Panc1 (cell line): ENCODE measurements around the gene SYTL3.

Experiments
- CTCF ChIP-seq: fragments of 450-650 bp; IDR thresholded peaks from 2 replicates; pipeline ENCODE4 v1.5.1; 2017; ENCODE audit warnings: mild to moderate bottlenecking
- POLR2AphosphoS5 ChIP-seq: IDR thresholded peaks from 2 replicates; pipeline ENCODE4 v1.6.1; 2012; ENCODE audit warnings: mild to moderate bottlenecking, low read depth, low read length, moderate library complexity
- REST ChIP-seq, 2 experiments: IDR thresholded peaks; 2 replicates each; pipeline ENCODE4 v1.6.1; 2011 to 2012; ENCODE audit warnings: low read depth in 2 of 2, control low read depth in 1 of 2, low read length in 1 of 2, mild to moderate bottlenecking in 1 of 2, moderate library complexity in 1 of 2; ENCODE audit not compliant: insufficient read depth in 1 of 2
- SIN3A ChIP-seq: IDR thresholded peaks from 2 replicates; pipeline ENCODE4 v1.6.1; 2012; ENCODE audit warnings: low read depth, mild to moderate bottlenecking, low read length, moderate library complexity, borderline replicate concordance; ENCODE audit not compliant: insufficient read depth
- TCF7L2 ChIP-seq: IDR thresholded peaks from 2 replicates; pipeline ENCODE4 v1.6.1; 2011; ENCODE audit warnings: mild to moderate bottlenecking, low read depth, low read length, inconsistent platforms

- TF ChIP-seq CTCF: no peak
- no peak for TF ChIP-seq POLR2AphosphoS5
- no peak for TF ChIP-seq TCF7L2
- no peak for TF ChIP-seq REST (IDR thresholded peaks at IDR 0.05; ENCODE audit: insufficient read depth in 1 of 2, low read depth in 2 of 2, low read length in 1 of 2)
- no peak for TF ChIP-seq SIN3A
Measured at GRCh38 chr6:158777510-158777909, 127.7 kb downstream of the SYTL3 start.
